GM12892 (cell line): ENCODE results near the gene SH2D3A.

Source experiments
- POLR2A ChIP-seq: IDR thresholded peaks from 2 replicates; pipeline ENCODE4 v1.6.1; 2011; ENCODE audit warnings: low read depth, low read length, control low read depth
- POLR2AphosphoS5 ChIP-seq: IDR thresholded peaks from 2 replicates; pipeline ENCODE4 v1.6.1; 2011; ENCODE audit warnings: low read depth, low read length, control low read depth

- TF ChIP-seq POLR2AphosphoS5 (peak; percentile 71), POLR2A (peak; percentile 80)
Measured at GRCh38 chr19:6803036-6803404, 35.8 kb upstream of the SH2D3A start.
